Measurements from ENCODE around the gene EVC2.

EVC2 gene

DNA sequence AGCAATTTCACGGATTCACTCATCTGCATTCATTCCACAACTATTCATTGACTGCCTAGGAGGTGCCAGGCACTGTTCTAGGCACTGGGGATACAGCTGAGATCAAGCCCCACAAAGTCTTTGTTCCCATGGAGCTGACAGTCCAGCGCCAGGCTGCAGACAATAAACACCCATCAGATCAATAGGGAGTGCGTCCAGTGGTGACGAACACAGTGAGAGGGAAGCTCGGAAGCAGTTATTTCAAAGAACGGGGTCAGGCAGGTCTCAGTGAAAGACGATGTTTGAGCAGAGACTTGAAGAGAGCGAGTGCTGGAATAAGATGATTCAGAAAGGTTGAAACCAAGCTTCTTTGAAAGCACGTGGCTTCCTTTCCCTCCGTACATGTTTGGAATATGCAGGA, 167.2 kb downstream of the EVC2 start:
- H3K9me3 ChIP-seq = no peaks in the 10 kb centered on the region
- no peak for DNase-seq
- no peaks in the 10 kb centered on the region for H3K4me1 ChIP-seq
- H3K27me3 ChIP-seq = peaks cover 28% of the 10 kb centered on the region
- TF ChIP-seq CTCF (IDR thresholded peaks at IDR 0.05; ENCODE audit: low read depth, low read length) = no peak
- H3K4me3 ChIP-seq (ENCODE audit: low read depth, low read length) = no peak overlapping the region
- no peaks in the 10 kb centered on the region for H3K36me3 ChIP-seq

DNA sequence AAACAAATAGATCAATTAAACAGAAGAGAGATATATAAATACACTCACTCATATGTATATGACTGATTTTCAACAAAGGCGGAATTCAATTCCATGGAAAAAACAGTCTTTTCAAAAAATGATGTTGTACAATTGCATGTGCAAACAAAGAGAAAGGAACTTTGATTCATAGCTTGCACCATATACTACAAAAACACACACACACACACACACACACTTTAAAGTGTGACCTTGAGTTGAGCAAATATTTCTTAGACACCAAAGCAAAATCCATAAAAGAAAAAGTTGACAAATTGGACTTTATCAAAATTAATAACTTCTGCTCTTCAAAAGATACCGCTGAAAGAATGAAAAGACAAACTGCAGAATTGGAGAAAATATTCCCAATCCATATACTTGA, 168.8 kb downstream of the EVC2 start:
- no peak for DNase-seq
- Histone ChIP-seq H3K4me1 (no peaks in the 10 kb centered on the region), H3K4me3 (ENCODE audit: low read depth, low read length) (no peak overlapping the region), H3K9me3 (no peaks in the 10 kb centered on the region), H3K27me3 (peaks cover 28% of the 10 kb centered on the region), H3K36me3 (no peaks in the 10 kb centered on the region)
- TF ChIP-seq CTCF (IDR thresholded peaks at IDR 0.05; ENCODE audit: low read depth, low read length) = no peak

DNA sequence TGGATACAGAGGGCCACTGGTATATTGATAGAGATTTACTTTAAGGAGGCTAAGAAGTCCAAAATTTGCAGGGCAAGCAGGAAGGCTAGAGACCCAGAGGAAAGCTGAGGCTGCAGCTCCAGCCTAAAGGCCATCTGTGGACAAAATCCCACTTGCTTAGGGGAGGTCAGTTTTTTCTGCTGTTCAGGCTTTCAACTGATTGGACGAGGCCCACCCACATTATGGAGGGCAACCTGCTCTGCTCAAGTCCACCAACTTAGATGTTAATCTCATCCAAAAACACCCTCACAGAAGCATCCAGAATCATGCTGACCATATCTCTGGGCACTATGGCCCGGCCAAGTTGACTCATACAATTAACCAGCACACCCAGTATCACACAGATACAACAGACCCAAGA, 176.3 kb downstream of the EVC2 start:
- Histone ChIP-seq H3K4me1 (no peaks in the 10 kb centered on the region), H3K27me3 (0 out of 2 replicates have a peak, but pooled peaks cover 3% of the 10 kb centered on the region), H3K4me3 (ENCODE audit: low read depth, low read length) (no peak overlapping the region), H3K9me3 (no peaks in the 10 kb centered on the region), H3K36me3 (no peaks in the 10 kb centered on the region)
- no peak for DNase-seq
- no peak for TF ChIP-seq CTCF (IDR thresholded peaks at IDR 0.05; ENCODE audit: low read depth, low read length)

- Histone ChIP-seq H3K4me1 (peaks cover 16% of the 10 kb centered on the region), H3K9me3 (no peaks in the 10 kb centered on the region; the same call in 1 of the 2 replicates), H3K4me3 (ENCODE audit: low read depth, low read length) (no peak overlapping the region), H3K27me3 (no peaks in the 10 kb centered on the region), H3K36me3 (no peaks in the 10 kb centered on the region)
- no peak for TF ChIP-seq CTCF (IDR thresholded peaks at IDR 0.05; ENCODE audit: low read depth, low read length)
- DNase-seq = no peak
These were observed 180.3 kb downstream of the EVC2 start for GRCh38 chr4:5528031-5528436.

DNA sequence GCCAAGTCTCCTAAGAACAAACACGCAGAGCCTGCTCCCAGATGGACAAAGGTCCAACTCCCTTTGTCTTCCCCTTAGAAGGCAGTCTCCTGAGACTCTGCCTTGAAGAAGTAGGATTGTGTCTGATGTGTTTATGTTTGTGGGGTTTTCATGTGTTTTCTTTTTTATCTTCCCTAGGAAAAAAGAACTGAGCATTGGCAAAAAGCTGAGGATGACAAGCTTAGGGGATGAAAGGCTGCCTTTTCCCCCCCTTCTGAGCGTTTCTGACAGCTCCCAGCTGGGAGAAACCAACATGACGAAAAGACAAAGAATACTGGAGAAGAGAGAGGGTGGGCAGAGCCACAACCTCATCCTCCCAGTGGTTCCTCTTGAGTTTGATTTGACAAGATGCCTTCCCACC, 181.1 kb downstream of the EVC2 start:
- Histone ChIP-seq H3K4me1 (peaks cover 16% of the 10 kb centered on the region), H3K9me3 (no peaks in the 10 kb centered on the region; the same call in 1 of the 2 replicates), H3K4me3 (ENCODE audit: low read depth, low read length) (no peak overlapping the region), H3K36me3 (no peaks in the 10 kb centered on the region), H3K27me3 (no peaks in the 10 kb centered on the region)
- no peak for TF ChIP-seq CTCF (IDR thresholded peaks at IDR 0.05; ENCODE audit: low read depth, low read length)
- no peak for DNase-seq

GRCh38 chr4:5526080-5526846, 182.1 kb downstream of the EVC2 start:
- H3K9me3 ChIP-seq = no peaks in the 10 kb centered on the region; the same call in 1 of the 2 replicates
- no peak for TF ChIP-seq CTCF (IDR thresholded peaks at IDR 0.05; ENCODE audit: low read depth, low read length)
- no peaks in the 10 kb centered on the region for H3K27me3 ChIP-seq
- peaks cover 16% of the 10 kb centered on the region for H3K4me1 ChIP-seq
- no peak for DNase-seq
- no peaks in the 10 kb centered on the region for H3K36me3 ChIP-seq
- no peak overlapping the region for H3K4me3 ChIP-seq (ENCODE audit: low read depth, low read length)
